ENCODE measurements around the gene CPEB1.

The CPEB1 gene

DNA sequence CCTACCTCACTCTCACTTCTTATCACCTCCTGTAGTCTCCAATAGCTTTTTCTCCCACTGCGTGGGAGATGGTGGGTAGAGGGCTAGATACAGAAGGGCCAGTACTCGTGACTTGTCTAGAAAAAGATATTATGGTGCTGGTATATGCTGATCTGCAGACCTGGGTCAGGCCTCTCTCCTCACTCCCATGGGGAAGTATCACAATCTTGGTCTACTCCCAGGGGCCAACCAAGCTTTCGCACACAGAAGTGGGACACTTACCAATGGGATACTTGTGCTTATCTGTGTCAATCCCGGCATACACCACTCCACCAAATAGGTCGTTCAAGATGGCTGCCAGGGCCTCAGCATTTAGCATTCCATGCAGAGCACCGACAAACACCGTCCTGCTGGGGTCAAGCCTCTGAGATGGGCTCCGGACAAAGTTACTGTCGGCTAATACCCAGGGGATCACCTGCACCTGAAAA, 97.9 kb downstream of the CPEB1 start:
- TF ChIP-seq, protein P1, sequence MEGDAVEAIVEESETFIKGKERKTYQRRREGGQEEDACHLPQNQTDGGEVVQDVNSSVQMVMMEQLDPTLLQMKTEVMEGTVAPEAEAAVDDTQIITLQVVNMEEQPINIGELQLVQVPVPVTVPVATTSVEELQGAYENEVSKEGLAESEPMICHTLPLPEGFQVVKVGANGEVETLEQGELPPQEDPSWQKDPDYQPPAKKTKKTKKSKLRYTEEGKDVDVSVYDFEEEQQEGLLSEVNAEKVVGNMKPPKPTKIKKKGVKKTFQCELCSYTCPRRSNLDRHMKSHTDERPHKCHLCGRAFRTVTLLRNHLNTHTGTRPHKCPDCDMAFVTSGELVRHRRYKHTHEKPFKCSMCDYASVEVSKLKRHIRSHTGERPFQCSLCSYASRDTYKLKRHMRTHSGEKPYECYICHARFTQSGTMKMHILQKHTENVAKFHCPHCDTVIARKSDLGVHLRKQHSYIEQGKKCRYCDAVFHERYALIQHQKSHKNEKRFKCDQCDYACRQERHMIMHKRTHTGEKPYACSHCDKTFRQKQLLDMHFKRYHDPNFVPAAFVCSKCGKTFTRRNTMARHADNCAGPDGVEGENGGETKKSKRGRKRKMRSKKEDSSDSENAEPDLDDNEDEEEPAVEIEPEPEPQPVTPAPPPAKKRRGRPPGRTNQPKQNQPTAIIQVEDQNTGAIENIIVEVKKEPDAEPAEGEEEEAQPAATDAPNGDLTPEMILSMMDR (IDR thresholded peaks at IDR 0.05; ENCODE audit: control extremely low read depth, extremely low read depth, low read depth, missing control alignments) = no peak
- no peak for DNase-seq (ENCODE audit: extremely low spot score)
- CTCF ChIA-PET = interaction anchor here (0.8 to 2.8 kb wide), 5 partner anchors 8 to 18 kb away, joined by 3 to 10 read pairs (median 6); partner anchors contain the start of gene RPS17
- POLR2A ChIA-PET = interaction anchor here (0.6 kb wide), 1 partner anchor 10 kb away, joined by 4 read pairs; no protein-coding TSS in a partner anchor

GRCh38 chr15:82548700-82549099, 98.5 kb downstream of the CPEB1 start:
- ChIA-PET CTCF (interaction anchor here (0.8 to 2.8 kb wide), 5 partner anchors 9 to 18 kb away, joined by 3 to 10 read pairs (median 6); partner anchors contain the start of gene RPS17), POLR2A (no interaction called here)
- TF ChIP-seq, protein P1 (IDR thresholded peaks at IDR 0.05; ENCODE audit: control extremely low read depth, extremely low read depth, low read depth, missing control alignments) = no peak
- peak; percentile 35 for DNase-seq (ENCODE audit: extremely low spot score)

- POLR2A ChIA-PET = no interaction called here
- no peak for DNase-seq (ENCODE audit: extremely low spot score)
- TF ChIP-seq, protein P1 (IDR thresholded peaks at IDR 0.05; ENCODE audit: control extremely low read depth, extremely low read depth, low read depth, missing control alignments) = no peak
Measured at GRCh38 chr15:82545478-82545877, 101.7 kb downstream of the CPEB1 start.

GRCh38 chr15:82545002-82545401, 102.2 kb downstream of the CPEB1 start:
- no peak for DNase-seq (ENCODE audit: extremely low spot score)
- TF ChIP-seq, protein P1 (IDR thresholded peaks at IDR 0.05; ENCODE audit: control extremely low read depth, extremely low read depth, low read depth, missing control alignments) = no peak
- POLR2A ChIA-PET = no interaction called here
- CTCF ChIA-PET = interaction anchor here (2.5 to 6.2 kb wide), 2 partner anchors 8 to 15 kb away, joined by 9 to 76 read pairs; no protein-coding TSS in a partner anchor

More at GRCh38 chr15:82545478-82545877, 101.7 kb downstream of the CPEB1 start:
- CTCF ChIA-PET = interaction anchor here (1.0 kb wide), 1 partner anchor 14 kb away, joined by 3 read pairs; no protein-coding TSS in a partner anchor

- ChIA-PET POLR2A (interaction anchor here (0.6 kb wide), 1 partner anchor 9 kb away, joined by 3 read pairs; no protein-coding TSS in a partner anchor), CTCF (interaction anchor here (2.5 to 6.2 kb wide), 2 partner anchors 9 to 14 kb away, joined by 9 to 76 read pairs; no protein-coding TSS in a partner anchor)
- no peak for DNase-seq (ENCODE audit: extremely low spot score)
- TF ChIP-seq, protein P1 (IDR thresholded peaks at IDR 0.05; ENCODE audit: control extremely low read depth, extremely low read depth, low read depth, missing control alignments) = no peak
Measured at GRCh38 chr15:82544431-82544830, 102.7 kb downstream of the CPEB1 start.

- ChIA-PET POLR2A (no interaction called here), CTCF (interaction anchor here (1.1 to 6.2 kb wide), 3 partner anchors 10 to 457 kb away, joined by 3 to 76 read pairs (median 9); no protein-coding TSS in a partner anchor)
- no peak for DNase-seq (ENCODE audit: extremely low spot score)
- TF ChIP-seq, protein P1 (IDR thresholded peaks at IDR 0.05; ENCODE audit: control extremely low read depth, extremely low read depth, low read depth, missing control alignments) = no peak
Measured at GRCh38 chr15:82543160-82543559, 104.0 kb downstream of the CPEB1 start.

All from GM10248 (cell line).